ENCODE results near the gene HCN1. TPM values are rescaled to one million over a fixed set of nuclear protein-coding genes. Genes with fewer than 3 reads are reported as not detected.
"Not testable (repeated sequence)": the region's sequence is repeated elsewhere in the genome, so short reads cannot be mapped to it uniquely, and the experiment has no call there.

Gene HCN1
- total and polyA plus RNA-seq, 2 of the 4 experiments (the other 2 are of a cell fraction) = not detected

DNA sequence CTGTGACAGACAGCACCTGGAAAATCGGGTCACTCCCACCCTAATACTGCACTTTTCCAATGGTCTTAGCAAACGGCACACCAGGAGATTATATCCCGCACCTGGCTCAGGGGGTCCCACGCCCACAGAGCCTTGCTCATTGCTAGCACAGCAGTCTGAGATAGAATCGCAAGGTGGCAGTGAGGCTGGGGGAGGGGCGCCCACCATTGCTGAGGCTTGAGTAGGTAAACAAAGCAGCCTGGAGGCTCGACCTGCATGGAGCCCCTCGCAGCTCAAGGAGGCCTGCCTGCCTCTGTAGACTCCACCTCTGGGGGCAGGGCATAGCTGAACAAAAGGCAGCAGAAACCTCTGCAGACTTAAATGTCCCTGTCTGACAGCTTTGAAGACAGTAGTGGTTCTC lies 383.6 kb downstream of the HCN1 start:
- H4K91ac ChIP-seq (ENCODE audit: insufficient read depth, low read depth, low read length); H3K4me1 ChIP-seq (ENCODE audit: control insufficient read depth, insufficient read depth, low read length); H3K36me3 ChIP-seq (ENCODE audit: control insufficient read depth, insufficient read depth, low read length); ATAC-seq (ENCODE audit: low read depth); H2BK5ac ChIP-seq (ENCODE audit: low read depth, low read length, poor library complexity, severe bottlenecking); CTCF ChIA-PET; POLR2A ChIA-PET (ENCODE audit: unreplicated experiment); H2AK9ac ChIP-seq (replicated peaks; ENCODE audit: low read depth, low read length, poor library complexity); H3K14ac ChIP-seq (replicated peaks; ENCODE audit: low read depth, low read length); dilution Hi-C loops (cut with HindIII; ENCODE audit: low sequenced_read_pairs, unreplicated experiment); H3K27ac ChIP-seq (ENCODE audit: insufficient read depth, low read length); H3K27me3 ChIP-seq (ENCODE audit: control insufficient read depth, insufficient read depth, low read length); H2AFZ ChIP-seq (replicated peaks; ENCODE audit: low read length, poor library complexity); H3K9me3 ChIP-seq (ENCODE audit: control insufficient read depth, insufficient read depth, low read length); H3K9me1 ChIP-seq (ENCODE audit: insufficient read depth, low read length); H3K4me2 ChIP-seq (ENCODE audit: low read depth, low read length); BruUV-seq (replicated peaks); H2AK5ac ChIP-seq (ENCODE audit: low read depth, low read length); H2BK15ac ChIP-seq (ENCODE audit: low read depth, low read length); H3K79me1 ChIP-seq (ENCODE audit: low read depth in 1 of 2, low read length in 2 of 2); DNase-seq; H3K56ac ChIP-seq (ENCODE audit: extremely low read depth, insufficient read depth, low read length); H3K4ac ChIP-seq (ENCODE audit: low read depth, low read length); H4K5ac ChIP-seq (ENCODE audit: low read depth, low read length); H3K23ac ChIP-seq (ENCODE audit: low read depth, low read length); H2BK120ac ChIP-seq (ENCODE audit: low read depth, low read length); H3K9ac ChIP-seq (ENCODE audit: low read depth, low read length); H3K4me3 ChIP-seq (ENCODE audit: insufficient read depth, low read depth, low read length); in situ Hi-C loops (cut with MboI; ENCODE audit: low sequenced_read_pairs); H3K18ac ChIP-seq (ENCODE audit: low read depth, low read length); H2BK20ac ChIP-seq (ENCODE audit: low read depth, low read length); H4K20me1 ChIP-seq (ENCODE audit: insufficient read depth, low read length); intact Hi-C loops (cut with micrococcal nuclease); H4K8ac ChIP-seq (ENCODE audit: low read depth in 2 of 2, low read length in 2 of 2): not testable (repeated sequence)
- WGBS, 2 experiments (ENCODE audit: extremely low coverage in 2 of 2, insufficient read length in 1 of 2) = no CpG with 5 or more reads among the region's 8 CpGs

Data from IMR-90 (cell line).